Right renal cortex interstitium (tissue), 3 donors: ENCODE results near the gene PRDM16. TPM values are rescaled to one million over a fixed set of nuclear protein-coding genes. Genes with fewer than 3 reads are reported as not detected.

ENCODE experiments used
- DNase-seq, 3 donors: peaks; one replicate each; pipeline ENCODE4 v3.0.0-alpha.2; 2013; ENCODE audit warnings: low read depth in 3 of 3, low spot score in 2 of 3
- polyA plus RNA-seq, 3 donors: library from polyadenylated mRNA; unstranded; fragments of 120-200 nt; gene quantifications; one replicate each; pipeline ENCODE4 v1.2.1, GENCODE V29; 2013; ENCODE audit not compliant: insufficient read length in 3 of 3

PRDM16 gene
- polyA plus RNA-seq, 3 donors: 4.8 to 6.6 (median 6.4) TPM

GRCh38 chr1:3360646-3361257 is 291.7 kb downstream of the PRDM16 start:
- DNase-seq: no peak

DNA sequence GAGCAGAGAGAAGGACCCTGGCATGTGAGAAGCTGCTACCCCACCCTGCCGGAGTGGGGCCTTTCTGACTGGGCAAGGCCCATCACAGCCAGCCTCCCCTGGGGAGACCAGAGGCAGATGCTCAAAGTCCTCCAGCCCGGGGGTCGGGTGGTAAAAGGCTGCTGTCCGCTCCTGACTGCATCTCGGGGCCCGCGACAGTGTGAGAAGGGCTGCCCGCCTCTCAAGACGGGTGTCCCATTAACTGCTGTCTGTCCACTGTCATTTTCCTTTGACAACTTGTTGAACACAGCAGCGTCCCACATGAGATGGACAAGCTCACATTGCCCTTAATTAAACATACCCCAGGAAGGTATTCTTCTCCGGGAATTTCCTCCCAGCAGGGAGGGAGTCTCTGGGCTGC is 294.0 kb downstream of the PRDM16 start:
- no peak for DNase-seq

DNA sequence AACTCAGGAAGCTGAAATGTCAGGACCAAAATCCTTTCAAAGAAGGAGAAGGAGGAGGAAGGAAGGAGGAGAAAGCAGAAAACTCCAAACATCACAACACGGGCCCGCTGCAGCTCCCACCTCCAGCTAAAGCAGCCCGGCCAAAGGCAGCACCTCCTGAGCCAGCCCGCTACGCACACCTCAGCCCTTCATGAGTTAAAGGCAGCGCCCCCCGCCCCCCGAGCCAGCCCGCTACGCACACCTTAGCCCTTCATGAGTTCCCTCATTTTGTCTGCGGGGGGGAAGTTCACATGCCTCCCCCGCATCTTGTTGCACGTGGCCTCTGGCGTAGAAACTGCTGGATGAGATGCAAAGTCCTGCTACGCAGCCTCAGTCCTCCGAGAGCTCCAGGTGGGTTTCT is 294.8 kb downstream of the PRDM16 start:
- DNase-seq: no peak

DNA sequence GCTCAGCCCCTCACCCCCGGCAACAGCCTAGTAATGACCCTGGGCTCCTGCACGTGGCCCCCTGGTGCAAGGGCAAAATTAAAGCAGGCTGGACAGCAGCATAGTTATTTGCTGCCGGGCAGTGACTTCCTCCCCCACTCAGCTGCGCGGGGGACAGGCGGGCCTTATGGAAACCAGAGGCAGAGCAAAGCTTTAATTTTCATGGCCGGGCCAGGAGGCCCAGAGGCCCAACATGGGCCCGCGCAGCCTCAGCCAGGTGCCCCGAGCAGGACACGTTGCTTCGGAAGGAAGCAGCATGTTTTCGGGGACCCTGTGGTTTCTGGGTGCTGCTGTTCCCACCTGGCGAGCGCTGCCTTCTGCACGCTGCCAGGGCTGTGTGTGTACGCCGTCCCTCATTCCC is 295.5 kb downstream of the PRDM16 start:
- DNase-seq: no peak

GRCh38 chr1:3364983-3365382 is 296.0 kb downstream of the PRDM16 start:
- DNase-seq: no peak

DNA sequence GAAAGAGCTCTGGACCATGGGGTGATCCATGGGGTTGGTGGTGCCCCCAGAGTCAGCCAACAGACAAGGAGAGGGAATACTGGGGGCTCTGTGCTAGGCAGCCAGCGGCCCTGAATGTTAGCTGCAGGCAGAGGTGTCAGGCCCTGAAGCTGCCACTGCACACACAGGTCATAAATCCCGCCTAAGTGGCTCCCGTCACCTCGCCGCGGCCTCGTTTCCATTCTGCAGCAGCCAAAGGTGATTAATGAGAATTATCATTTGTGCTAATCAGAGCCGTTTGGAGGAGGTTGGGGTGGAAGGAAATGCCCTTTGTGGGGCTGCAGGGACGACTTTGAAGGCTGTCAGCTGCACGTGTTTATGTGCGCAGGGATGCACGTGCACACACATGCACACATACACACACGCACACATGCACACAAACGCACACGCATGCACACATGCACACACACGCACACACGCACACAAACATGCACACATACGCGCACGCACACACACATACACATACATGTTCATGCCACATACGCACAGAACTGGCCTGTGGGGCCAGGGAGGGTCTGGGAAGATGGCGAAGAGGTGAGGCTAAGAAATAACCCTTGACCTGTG is 296.6 kb downstream of the PRDM16 start:
- no peak for DNase-seq

- peak in 1 of 3 donors; percentile 25 for DNase-seq
Measured at GRCh38 chr1:3366126-3367051, 297.4 kb downstream of the PRDM16 start.

DNA sequence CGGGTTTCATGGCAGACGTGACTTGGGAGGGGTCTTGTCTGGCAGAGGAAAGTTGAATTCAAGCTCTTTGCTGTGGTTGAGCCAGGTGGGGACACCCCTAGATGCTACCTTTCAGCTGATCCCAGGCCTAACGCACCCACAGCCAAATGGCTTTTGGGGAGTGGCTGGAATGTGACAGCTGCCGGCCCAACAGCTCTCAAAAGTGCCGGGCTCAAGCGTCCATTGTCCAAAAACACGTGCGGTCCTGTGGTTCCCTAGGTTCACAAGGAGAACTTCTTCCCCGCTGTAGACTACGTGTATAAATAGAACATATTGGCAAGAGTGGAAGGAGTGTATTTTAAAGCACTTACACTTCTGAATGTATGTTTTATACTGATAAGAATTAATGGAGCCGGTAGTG is 298.4 kb downstream of the PRDM16 start:
- no peak for DNase-seq

DNA sequence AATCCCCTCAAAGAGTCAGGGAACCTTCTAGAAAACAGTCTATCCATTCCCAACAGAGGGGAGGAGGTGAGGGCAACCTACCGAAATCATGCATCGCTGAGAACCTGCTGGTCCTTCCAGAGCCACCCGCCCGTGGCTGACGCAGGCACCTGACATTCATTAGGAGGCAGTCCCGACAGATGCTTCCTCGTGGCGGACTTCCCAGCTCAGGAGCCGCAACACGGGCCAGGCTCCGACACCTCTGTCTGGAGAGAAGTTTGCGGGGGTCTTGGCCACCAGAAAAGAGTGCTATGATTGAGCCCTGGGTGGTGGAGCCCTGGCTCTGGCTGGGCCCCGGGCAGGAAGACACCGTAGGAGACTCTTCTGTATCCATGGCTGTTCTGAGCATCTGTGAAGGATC is 299.1 kb downstream of the PRDM16 start:
- no peak for DNase-seq

- no peak for DNase-seq
Measured at GRCh38 chr1:3368711-3369445, 299.9 kb downstream of the PRDM16 start.

GRCh38 chr1:3369446-3370076 is 300.6 kb downstream of the PRDM16 start:
- DNase-seq: no peak

DNA sequence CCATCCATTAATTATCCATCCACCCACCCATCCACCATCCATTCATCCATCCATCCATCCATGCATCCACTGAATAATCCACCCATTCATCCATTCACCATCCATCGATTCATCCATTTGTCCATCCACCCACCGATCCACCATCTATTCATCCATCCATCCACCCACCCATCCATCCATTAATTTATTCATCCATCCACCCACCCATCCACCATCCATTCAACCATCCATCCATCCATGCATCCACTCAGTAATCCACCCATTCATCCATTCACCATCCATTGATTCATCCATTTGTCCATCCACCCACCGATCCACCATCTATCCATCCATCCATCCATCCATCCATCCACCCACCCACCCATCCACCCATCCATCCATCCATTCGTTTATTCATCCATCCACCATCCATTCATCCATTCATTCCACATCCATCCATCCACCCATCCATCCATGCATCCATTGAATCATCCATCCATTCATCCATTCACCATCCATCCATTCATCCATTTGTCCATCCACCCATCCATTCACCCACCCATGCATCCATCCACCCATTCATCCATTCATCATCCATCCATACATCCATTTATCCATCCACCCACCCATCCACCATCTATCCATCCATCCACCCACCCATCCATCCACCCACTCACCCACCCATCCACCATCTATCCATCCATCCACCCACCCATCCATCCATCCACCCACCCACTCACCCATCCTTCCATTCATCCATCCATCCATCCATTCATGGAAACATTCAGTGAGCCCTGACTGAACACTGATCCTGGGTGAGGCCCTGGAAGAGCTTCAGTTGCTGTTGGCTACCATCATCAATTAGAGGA is 302.1 kb downstream of the PRDM16 start:
- DNase-seq: no peak

GRCh38 chr1:3372317-3372716 is 303.3 kb downstream of the PRDM16 start:
- no peak for DNase-seq

DNA sequence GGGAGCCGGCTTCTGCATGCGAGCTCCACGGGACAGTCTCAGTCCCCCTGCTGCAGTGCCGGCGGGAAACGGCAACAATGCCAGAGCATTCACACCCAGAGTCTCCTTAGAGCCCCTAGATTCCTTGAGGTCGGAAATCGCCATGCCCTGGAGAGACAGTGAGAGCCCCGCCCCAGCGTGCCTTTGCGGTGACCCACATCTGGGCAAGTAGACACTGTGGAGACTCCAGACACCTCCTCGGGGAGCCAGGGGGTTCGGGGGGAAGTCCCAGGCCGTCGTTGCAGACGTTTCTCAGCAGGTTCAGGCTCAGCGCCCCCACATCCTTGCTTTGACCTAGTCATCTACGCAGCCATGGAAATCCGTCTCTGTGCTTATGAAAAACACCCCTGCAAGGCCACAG is 304.2 kb downstream of the PRDM16 start:
- no peak for DNase-seq

GRCh38 chr1:3373700-3374405 is 304.9 kb downstream of the PRDM16 start:
- no peak for DNase-seq

GRCh38 chr1:3375245-3375644 is 306.2 kb downstream of the PRDM16 start:
- DNase-seq: no peak

- DNase-seq: no peak
Measured at GRCh38 chr1:3377166-3377565, 308.2 kb downstream of the PRDM16 start.

DNA sequence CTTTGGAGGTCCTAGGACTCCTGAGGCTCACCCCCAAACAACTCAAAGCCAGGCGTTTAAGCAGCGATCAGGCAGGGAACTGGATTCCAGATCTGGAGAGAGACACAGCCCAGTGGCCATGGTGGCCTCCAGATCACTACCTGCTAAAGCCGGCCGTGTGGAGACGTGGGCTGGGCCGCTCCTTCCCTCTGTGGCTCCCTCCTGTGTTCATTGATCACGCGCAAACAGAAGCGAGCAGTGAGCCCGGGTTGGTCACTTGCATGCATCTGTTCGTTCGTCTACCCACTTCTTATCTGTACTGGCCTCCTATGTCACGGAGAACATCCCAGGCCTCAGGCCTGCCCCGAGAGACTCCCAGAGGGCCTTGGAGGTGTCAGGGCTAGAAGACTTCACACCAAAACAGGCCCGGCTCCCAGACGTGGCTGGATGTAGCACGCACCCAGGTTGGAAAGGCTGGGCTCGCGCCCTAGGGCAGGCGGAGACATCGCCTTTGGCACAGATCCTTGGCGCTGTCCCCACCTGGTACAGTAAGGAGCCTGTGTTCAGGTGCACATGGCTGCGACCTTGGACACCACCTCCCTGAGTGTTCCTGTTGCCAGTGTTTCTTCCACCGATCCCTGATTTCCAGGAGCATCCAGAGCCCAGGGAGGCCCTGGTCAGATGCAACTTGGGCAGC is 308.7 kb downstream of the PRDM16 start:
- no peak for DNase-seq
